ENCODE measurements around the gene TMEM52. TPM values are rescaled to one million over a fixed set of nuclear protein-coding genes. Genes with fewer than 3 reads are reported as not detected.

The TMEM52 gene
- total and polyA plus RNA-seq, 2 of the 8 experiments (the other 6 are each of a cell fraction or from before 2014, with no cell fraction given), result 14.6 to 30.2 TPM

DNA sequence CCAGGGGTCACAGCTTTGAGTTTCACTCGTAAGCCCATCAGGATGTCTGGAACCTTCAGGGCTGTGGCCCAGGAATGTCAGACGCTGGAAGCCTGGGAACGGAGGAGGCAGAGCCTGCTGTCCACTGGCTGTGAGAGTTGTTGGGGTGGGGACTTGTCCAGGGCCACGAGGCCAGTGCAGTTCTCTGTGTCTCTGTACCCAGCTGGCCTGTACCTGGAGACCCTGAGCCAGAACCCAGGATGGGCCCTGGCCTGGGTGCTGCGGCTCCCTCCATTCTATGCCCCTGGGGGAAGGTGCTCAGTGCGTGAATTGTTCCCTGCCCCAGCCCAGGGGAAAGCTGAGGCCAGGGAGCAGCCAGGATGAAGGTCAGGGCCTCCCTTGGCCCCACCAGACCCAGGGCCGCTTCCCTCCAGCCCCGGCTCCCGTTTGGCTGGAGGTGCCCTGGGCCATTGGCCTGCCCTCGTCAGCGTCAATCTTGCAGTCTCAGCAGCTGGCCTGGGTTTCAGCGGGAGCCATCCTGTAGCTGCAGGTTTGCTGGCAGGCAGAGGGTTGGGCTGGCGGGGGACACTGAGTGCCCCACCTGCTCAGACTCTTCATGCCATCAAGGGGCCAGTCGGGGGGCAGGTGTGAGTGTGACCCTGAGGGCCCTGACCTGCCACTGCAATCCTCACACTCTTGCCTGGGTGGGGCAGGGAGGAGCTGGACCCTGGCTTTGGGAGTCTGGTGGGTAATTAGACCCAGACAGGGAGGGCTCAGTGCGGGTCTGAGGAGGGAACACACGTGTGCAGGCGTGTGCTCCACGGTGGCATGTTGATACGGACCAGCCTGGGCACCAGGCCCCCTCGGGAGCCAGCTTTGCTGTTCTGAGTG lies 4.7 kb downstream of the TMEM52 start:
- Histone ChIP-seq H3K4me3 (ENCODE audit: extremely low read depth in 1 of 4, insufficient read depth in 2 of 4, low read depth in 3 of 4, low read length in 4 of 4) (no peak overlapping the region), H3K79me1 (ENCODE audit: low read depth, low read length) (no peaks in the 10 kb centered on the region), H4K20me1 (replicated peaks in 1 of 2; ENCODE audit: control insufficient read depth in 1 of 2, insufficient read depth in 2 of 2, low read length in 2 of 2) (no peaks in the 10 kb centered on the region), H3K56ac (replicated peaks; ENCODE audit: insufficient read length, low read depth, low read length) (no peak overlapping the region), H2BK120ac (replicated peaks; ENCODE audit: low read depth, low read length) (no peak overlapping the region), H3K4ac (replicated peaks; ENCODE audit: insufficient read length, low read depth, low read length) (no peak overlapping the region), H2AK5ac (ENCODE audit: low read depth, low read length) (0 out of 2 replicates have a peak overlapping the region, but pooled peaks have one; percentile 24), H3K36me3 (ENCODE audit: control insufficient read depth in 2 of 4, insufficient read depth in 4 of 4, low read length in 3 of 4) (no peaks in the 10 kb centered on the region), H2BK20ac (ENCODE audit: low read length) (no peak overlapping the region), H4K8ac (ENCODE audit: extremely low read depth, insufficient read depth, low read length) (peak overlapping the region; percentile 72; the same call in 1 of the 2 replicates), H4K91ac (replicated peaks; ENCODE audit: insufficient read length, low read length) (no peak overlapping the region), H3K23ac (ENCODE audit: insufficient read length) (no peak overlapping the region), H3K9ac (replicated peaks in 1 of 4; ENCODE audit: extremely low read depth in 1 of 4, low read depth in 3 of 4, low read length in 3 of 4) (no peak overlapping the region), H3K4me1 (replicated peaks in 1 of 4; ENCODE audit: control insufficient read depth in 3 of 4, insufficient read depth in 4 of 4, low read length in 3 of 4) (peaks cover 0 to 14% (median 10%) of the 10 kb centered on the region in 4 experiments; a peak in 6 of 7 replicates), H4K5ac (ENCODE audit: insufficient read length, low read depth, low read length) (no peak overlapping the region), H2AFZ (ENCODE audit: low read length) (no peak overlapping the region), H3K14ac (ENCODE audit: insufficient read length) (no peak overlapping the region), H3K18ac (ENCODE audit: extremely low read depth, low read length) (no peak overlapping the region), H3K27ac (ENCODE audit: low read depth, low read length) (no peak overlapping the region), H2BK15ac (ENCODE audit: low read length) (peak overlapping the region; percentile 61; the same call in 1 of the 2 replicates), H3K79me2 (ENCODE audit: control insufficient read depth in 1 of 2, insufficient read depth in 2 of 2, low read length in 2 of 2) (no peaks in the 10 kb centered on the region), H3K23me2 (ENCODE audit: low read depth, low read length) (peaks cover 4% of the 10 kb centered on the region; the same call in 1 of the 2 replicates), H2BK12ac (ENCODE audit: low read depth, low read length) (peak overlapping the region; percentile 68; the same call in 1 of the 2 replicates), H2BK5ac (ENCODE audit: low read depth, low read length) (peak overlapping the region; percentile 2; the same call in 1 of the 2 replicates), H3K27me3 (replicated peaks in 1 of 4; ENCODE audit: control insufficient read depth in 3 of 4, extremely low read depth in 1 of 4, insufficient read depth in 3 of 4, low read length in 3 of 4) (no peaks in the 10 kb centered on the region; a peak in 2 of 7 replicates), H3K4me2 (ENCODE audit: insufficient read depth in 1 of 2, low read depth in 2 of 2, low read length in 2 of 2) (no peak overlapping the region), H3K9me3 (ENCODE audit: insufficient read depth in 2 of 2, low read depth in 1 of 2, low read length in 1 of 2) (no peaks in the 10 kb centered on the region)
- WGBS, 2 experiments (ENCODE audit: extremely low coverage in 1 of 2, insufficient coverage in 1 of 2, insufficient read length in 1 of 2, insufficient replicate concordance in 2 of 2, low coverage in 1 of 2, low lambda C conversion rate in 2 of 2, missing lambda C conversion rate in 1 of 2), result 79% methylated on average over 18 of the region's 20 CpGs; no CpG with 5 or more reads in 1 of the 2 experiments
- CTCF ChIA-PET (ENCODE audit: partially characterized antibody), result interaction anchor here (0.5 to 1.5 kb wide), 6 partner anchors 14 to 132 kb away, joined by 3 to 6 read pairs (median 3); no protein-coding TSS in a partner anchor
- TF ChIP-seq, protein P1, sequence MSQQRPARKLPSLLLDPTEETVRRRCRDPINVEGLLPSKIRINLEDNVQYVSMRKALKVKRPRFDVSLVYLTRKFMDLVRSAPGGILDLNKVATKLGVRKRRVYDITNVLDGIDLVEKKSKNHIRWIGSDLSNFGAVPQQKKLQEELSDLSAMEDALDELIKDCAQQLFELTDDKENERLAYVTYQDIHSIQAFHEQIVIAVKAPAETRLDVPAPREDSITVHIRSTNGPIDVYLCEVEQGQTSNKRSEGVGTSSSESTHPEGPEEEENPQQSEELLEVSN (IDR thresholded peaks at IDR 0.05), result 0 out of 2 replicates have a peak, but pooled peaks have one; percentile 18
- no peak for TF ChIP-seq RBBP5 (IDR thresholded peaks at IDR 0.05; ENCODE audit: borderline replicate concordance, low read depth, low read length)
- DNase-seq (ENCODE audit: low read depth in 1 of 2, low spot score in 2 of 2), result no peak
- POLR2A ChIA-PET (ENCODE audit: partially characterized antibody), result interaction anchor here (0.6 to 1.2 kb wide), 4 partner anchors 8 to 289 kb away, joined by 3 read pairs; no protein-coding TSS in a partner anchor
- no peak for FAIRE-seq

Data from H1 (cell line).